Esophagus mucosa (tissue), 1 donor: ENCODE data around the gene MAPKAPK2. TPM values are rescaled to one million over a fixed set of nuclear protein-coding genes. Genes with fewer than 3 reads are reported as not detected.
A peak's percentile ranks its signal among the peaks of the same experiment; 100 is the strongest.

Experiments
- ATAC-seq: fragments of 200-7000 bp; cut with Tn5 transposase; one replicate; pipeline ENCODE4 v1.9.1; 2020
- total RNA-seq: library from RNA; stranded (reverse); gene quantifications from one replicate; pipeline ENCODE4 v1.2.4, GENCODE V29; 2023
- donor health status: DM: yes; HTN: yes; CAD: no.

The MAPKAPK2 gene
- total RNA-seq, 1 donor from 2014 or later = 47.3 TPM

- ATAC-seq = no peak
Measured at GRCh38 chr1:206684003-206684402, 702 bp upstream of the MAPKAPK2 start.

- peak; percentile 23 for ATAC-seq
Measured at GRCh38 chr1:206685334-206685768, 646 bp downstream of the MAPKAPK2 start.

GRCh38 chr1:206685769-206686477, 1.2 kb downstream of the MAPKAPK2 start:
- peak; percentile 67 for ATAC-seq

GRCh38 chr1:206686478-206687249, 2.0 kb downstream of the MAPKAPK2 start:
- peak; percentile 1 for ATAC-seq

- no peak for ATAC-seq
Measured at GRCh38 chr1:206687251-206687914, 2.7 kb downstream of the MAPKAPK2 start.

- ATAC-seq = no peak
Measured at GRCh38 chr1:206687915-206688442, 3.3 kb downstream of the MAPKAPK2 start.

GRCh38 chr1:206690516-206690915, 5.8 kb downstream of the MAPKAPK2 start:
- ATAC-seq = no peak

- no peak for ATAC-seq
Measured at GRCh38 chr1:206691604-206692003, 6.9 kb downstream of the MAPKAPK2 start.

- no peak for ATAC-seq
Measured at GRCh38 chr1:206693029-206693428, 8.3 kb downstream of the MAPKAPK2 start.

GRCh38 chr1:206693592-206693991, 8.9 kb downstream of the MAPKAPK2 start:
- ATAC-seq = no peak

GRCh38 chr1:206694171-206695124, 9.7 kb downstream of the MAPKAPK2 start:
- ATAC-seq = no peak

- no peak for ATAC-seq
Measured at GRCh38 chr1:206695733-206696132, 11.0 kb downstream of the MAPKAPK2 start.

GRCh38 chr1:206696812-206697585, 12.3 kb downstream of the MAPKAPK2 start:
- ATAC-seq = no peak

GRCh38 chr1:206698011-206698410, 13.3 kb downstream of the MAPKAPK2 start:
- no peak for ATAC-seq

- no peak for ATAC-seq
Measured at GRCh38 chr1:206699000-206699586, 14.4 kb downstream of the MAPKAPK2 start.

- no peak for ATAC-seq
Measured at GRCh38 chr1:206699626-206700025, 14.9 kb downstream of the MAPKAPK2 start.

GRCh38 chr1:206700445-206701036, 15.8 kb downstream of the MAPKAPK2 start:
- ATAC-seq = no peak

GRCh38 chr1:206702260-206702659, 17.6 kb downstream of the MAPKAPK2 start:
- ATAC-seq = no peak

GRCh38 chr1:206702803-206703202, 18.1 kb downstream of the MAPKAPK2 start:
- no peak for ATAC-seq

- no peak for ATAC-seq
Measured at GRCh38 chr1:206703661-206704060, 19.0 kb downstream of the MAPKAPK2 start.
